GM23338 (cell line): ENCODE data around the gene DPP10. TPM values are rescaled to one million over a fixed set of nuclear protein-coding genes. Genes with fewer than 3 reads are reported as not detected.

ENCODE experiments used
- ATAC-seq: fragments of 200-7000 bp; cut with Tn5 transposase; 3 replicates; pipeline ENCODE4 v1.9.1; 2020
- DNase-seq: peaks from one replicate; pipeline ENCODE4 v3.0.0-alpha.2; 2015; ENCODE audit warnings: low spot score
- H2AFZ ChIP-seq: fragments of 200-600 bp; sonication (generic); 2 replicates; pipeline ENCODE4 v1.8.0; 2016; ENCODE audit warnings: antibody characterized with exemption, mild to moderate bottlenecking, moderate library complexity
- H3F3A ChIP-seq: fragments of 200-600 bp; sonication (generic); replicated peaks from 2 replicates; pipeline ENCODE4 v1.8.0; 2017; ENCODE audit warnings: antibody characterized with exemption, mixed run types, low read depth
- H3K27ac ChIP-seq: fragments of 200-600 bp; sonication (generic); 2 replicates; pipeline ENCODE4 v1.6.1; 2016; ENCODE audit warnings: low read depth
- H3K27me3 ChIP-seq: fragments of 200-600 bp; sonication (generic); 2 replicates; pipeline ENCODE4 v1.8.0; 2016; ENCODE audit warnings: mild to moderate bottlenecking, mixed run types, moderate library complexity; ENCODE audit not compliant: insufficient read depth
- H3K36me3 ChIP-seq: fragments of 200-600 bp; sonication (generic); 2 replicates; pipeline ENCODE4 v1.8.0; 2016; ENCODE audit warnings: mild to moderate bottlenecking; ENCODE audit not compliant: insufficient read depth
- H3K4me1 ChIP-seq: fragments of 200-600 bp; sonication (generic); 2 replicates; pipeline ENCODE4 v1.8.0; 2016; ENCODE audit warnings: mild to moderate bottlenecking, moderate library complexity; ENCODE audit not compliant: insufficient read depth
- H3K4me2 ChIP-seq: fragments of 200-600 bp; sonication (generic); 2 replicates; pipeline ENCODE4 v1.7.1; 2017; ENCODE audit warnings: mixed run types
- H3K4me3 ChIP-seq: fragments of 200-600 bp; sonication (generic); 2 replicates; pipeline ENCODE4 v1.6.1; 2016; ENCODE audit warnings: mixed run types
- H3K79me2 ChIP-seq: fragments of 200-600 bp; sonication (generic); replicated peaks from 2 replicates; pipeline ENCODE4 v1.8.0; 2017; ENCODE audit warnings: mild to moderate bottlenecking; ENCODE audit not compliant: insufficient read depth
- H3K9me2 ChIP-seq: fragments of 200-600 bp; sonication (generic); 2 replicates; pipeline ENCODE4 v1.8.0; 2017; ENCODE audit not compliant: insufficient read depth
- H4K20me1 ChIP-seq: fragments of 200-600 bp; sonication (generic); replicated peaks from 2 replicates; pipeline ENCODE4 v1.8.0; 2017; ENCODE audit warnings: mild to moderate bottlenecking; ENCODE audit not compliant: insufficient read depth
- H3K27ac Mint-ChIP-seq: 2 replicates; pipeline ENCODE4 v1.8.0; 2020; ENCODE audit warnings: inconsistent platforms, mild to moderate bottlenecking, moderate library complexity, mixed read lengths
- H3K27me3 Mint-ChIP-seq: 3 replicates; pipeline ENCODE4 v1.8.0; 2022; ENCODE audit warnings: low read depth, mild to moderate bottlenecking, moderate library complexity, mixed read lengths, inconsistent platforms; ENCODE audit not compliant: insufficient read depth, poor library complexity
- H3K36me3 Mint-ChIP-seq: 3 replicates; pipeline ENCODE4 v1.8.0; 2021; ENCODE audit warnings: low read depth, mild to moderate bottlenecking, inconsistent platforms, moderate library complexity, mixed read lengths
- H3K4me1 Mint-ChIP-seq: 3 replicates; pipeline ENCODE4 v1.8.0; 2020; ENCODE audit warnings: mild to moderate bottlenecking, inconsistent platforms, mixed read lengths
- H3K4me3 Mint-ChIP-seq: 3 replicates; pipeline ENCODE4 v1.8.0; 2021; ENCODE audit warnings: moderate library complexity, mild to moderate bottlenecking, inconsistent platforms, mixed read lengths
- H3K9me3 Mint-ChIP-seq: 3 replicates; pipeline ENCODE4 v1.8.0; 2020; ENCODE audit warnings: moderate library complexity, mild to moderate bottlenecking, inconsistent platforms, mixed read lengths
- CREB1 ChIP-seq: fragments of 250-450 bp; sonication (Bioruptor Pico); IDR thresholded peaks from 2 replicates; pipeline ENCODE4 v1.5.0; 2020; ENCODE audit warnings: low read depth, mild to moderate bottlenecking, moderate library complexity
- CTCF ChIP-seq, 2 experiments: fragments of 200-600 bp in 1 of 2; sonication (generic) in 1 of 2; conservative IDR thresholded peaks; 2 replicates each; pipeline versions ENCODE4 v1.5.1 to v1.6.1; 2016 to 2017; ENCODE audit warnings: antibody characterized with exemption in 2 of 2, low read depth in 2 of 2, mild to moderate bottlenecking in 2 of 2, moderate library complexity in 1 of 2
- ETS1 ChIP-seq: IDR thresholded peaks from 2 replicates; pipeline ENCODE4 v1.6.1; 2016; ENCODE audit warnings: antibody characterized with exemption
- EZH2 ChIP-seq: fragments of 200-600 bp; sonication (generic); IDR thresholded peaks from one replicate; pipeline ENCODE4 v1.8.0; 2017; ENCODE audit warnings: antibody characterized with exemption, mild to moderate bottlenecking, low read depth; ENCODE audit not compliant: unreplicated experiment
- EZH2phosphoT487 ChIP-seq: fragments of 200-600 bp; sonication (generic); IDR thresholded peaks from one replicate; pipeline ENCODE4 v1.8.1; 2018; ENCODE audit warnings: antibody characterized with exemption; ENCODE audit not compliant: unreplicated experiment
- STAT1 ChIP-seq: IDR thresholded peaks from one replicate; pipeline ENCODE4 v1.6.1; 2016; ENCODE audit warnings: antibody characterized with exemption; ENCODE audit not compliant: unreplicated experiment
- ZNF331 ChIP-seq: fragments of 250-450 bp; sonication (Bioruptor Pico); IDR thresholded peaks from 2 replicates; pipeline ENCODE4 v1.5.0; 2020; ENCODE audit warnings: low read depth, mild to moderate bottlenecking, moderate library complexity
- polyA plus RNA-seq: library from polyadenylated mRNA; unstranded; fragments of >200 nt; fragmentation: Nextera tagmentation; extraction: Ambion mirVana; gene quantifications from 2 replicates; pipeline ENCODE4 v1.2.1, GENCODE V29; 2016
- total RNA-seq: library from RNA; depleted of rRNA; stranded (reverse); fragments of >200 nt; shearing (Covaris generic); gene quantifications from 2 replicates; pipeline ENCODE4 v1.2.3, GENCODE V29; 2014

DPP10 gene
- total and polyA plus RNA-seq, 2 experiments from 2014 or later = 3.6 to 14.8 TPM

GRCh38 chr2:115386465-115386864 lies 944.0 kb downstream of the DPP10 start:
- peaks cover 12% of the 10 kb centered on the region; the same call in 1 of the 2 replicates for H3K36me3 ChIP-seq
- peak; percentile 38; the same call in 1 of the 3 replicates for ATAC-seq

GRCh38 chr2:115389024-115389423 lies 946.6 kb downstream of the DPP10 start:
- Mint-ChIP-seq H3K4me3 (no peak overlapping the region), H3K27ac (no peak overlapping the region), H3K9me3 (peaks cover 9% of the 10 kb centered on the region), H3K36me3 (peaks cover 6% of the 10 kb centered on the region; the same call in 2 of the 3 replicates), H3K27me3 (no peaks in the 10 kb centered on the region), H3K4me1 (peaks cover 8% of the 10 kb centered on the region)
- H3K9me2 ChIP-seq = peaks cover 1% of the 10 kb centered on the region; the same call in 1 of the 2 replicates
- H3K4me3 ChIP-seq = no peak overlapping the region
- H4K20me1 ChIP-seq = no peaks in the 10 kb centered on the region
- ATAC-seq (no peak), DNase-seq (no peak)
- no peak overlapping the region for H2AFZ ChIP-seq
- 0 out of 2 replicates have a peak, but pooled peaks cover 4% of the 10 kb centered on the region for H3K36me3 ChIP-seq
- no peak overlapping the region for H3K4me2 ChIP-seq
- TF ChIP-seq CREB1 (CRISPR knock-in tag) (no peak), ETS1 (no peak)
- H3K79me2 ChIP-seq = no peaks in the 10 kb centered on the region
- no peaks in the 10 kb centered on the region for H3F3A ChIP-seq
- H3K27me3 ChIP-seq = no peaks in the 10 kb centered on the region
- H3K27ac ChIP-seq = no peak overlapping the region
- 0 out of 2 replicates have a peak, but pooled peaks cover 15% of the 10 kb centered on the region for H3K4me1 ChIP-seq

More at GRCh38 chr2:115386465-115386864, 944.0 kb downstream of the DPP10 start:
- H3K27me3 ChIP-seq = no peaks in the 10 kb centered on the region
- Mint-ChIP-seq H3K27me3 (peaks cover 2% of the 10 kb centered on the region), H3K4me3 (no peak overlapping the region), H3K36me3 (peaks cover 28% of the 10 kb centered on the region), H3K4me1 (peaks cover 3% of the 10 kb centered on the region; the same call in 2 of the 3 replicates), H3K27ac (no peak overlapping the region), H3K9me3 (peaks cover 32% of the 10 kb centered on the region)
- peak; percentile 53 for DNase-seq
- peaks cover 6% of the 10 kb centered on the region; the same call in 1 of the 2 replicates for H3K9me2 ChIP-seq
- H3K4me1 ChIP-seq = 0 out of 2 replicates have a peak, but pooled peaks cover 10% of the 10 kb centered on the region
- H3K4me3 ChIP-seq = no peak overlapping the region
- no peaks in the 10 kb centered on the region for H3F3A ChIP-seq
- H4K20me1 ChIP-seq = no peaks in the 10 kb centered on the region
- no peak for TF ChIP-seq CREB1 (CRISPR knock-in tag)
- peak; percentile 59 to 71 for TF ChIP-seq CTCF (conservative IDR thresholded peaks at IDR 0.05; ENCODE audit: low read depth in 2 of 2)
- H3K4me2 ChIP-seq = no peak overlapping the region
- no peaks in the 10 kb centered on the region for H3K79me2 ChIP-seq
- no peak overlapping the region for H2AFZ ChIP-seq
- no peak overlapping the region for H3K27ac ChIP-seq

GRCh38 chr2:115389898-115390565 lies 947.6 kb downstream of the DPP10 start:
- no peaks in the 10 kb centered on the region; the same call in 1 of the 2 replicates for H3K9me2 ChIP-seq
- ATAC-seq = no peak
- no peak overlapping the region for H3K27ac ChIP-seq
- no peak overlapping the region for H2AFZ ChIP-seq
- Mint-ChIP-seq H3K27ac (no peak overlapping the region), H3K9me3 (peaks cover 1% of the 10 kb centered on the region; the same call in 1 of the 3 replicates), H3K36me3 (0 out of 3 replicates have a peak, but pooled peaks cover 2% of the 10 kb centered on the region), H3K4me1 (peaks cover 14% of the 10 kb centered on the region), H3K4me3 (no peak overlapping the region), H3K27me3 (no peaks in the 10 kb centered on the region)
- H3K36me3 ChIP-seq = no peaks in the 10 kb centered on the region
- no peak overlapping the region for H3K4me3 ChIP-seq
- no peaks in the 10 kb centered on the region for H3K27me3 ChIP-seq
- no peak overlapping the region for H3K4me2 ChIP-seq
- H3K4me1 ChIP-seq = peaks cover 22% of the 10 kb centered on the region; the same call in 1 of the 2 replicates
- DNase-seq = no peak
- H4K20me1 ChIP-seq = no peaks in the 10 kb centered on the region
- H3K79me2 ChIP-seq = no peaks in the 10 kb centered on the region
- no peaks in the 10 kb centered on the region for H3F3A ChIP-seq
- TF ChIP-seq EZH2 (no peak), STAT1 (no peak), CREB1 (CRISPR knock-in tag) (no peak), CTCF (conservative IDR thresholded peaks at IDR 0.05; ENCODE audit: low read depth in 2 of 2) (no peak), ETS1 (no peak), EZH2phosphoT487 (no peak), ZNF331 (CRISPR knock-in tag) (no peak)
